HG02938 (cell line): ENCODE data around the gene C21orf91.

Source experiments
- ATAC-seq: cut with Tn5 transposase; IDR thresholded peaks from one replicate; pipeline ENCODE4 v1.9.1; 2021; ENCODE audit warnings: mild to moderate bottlenecking, moderate library complexity; ENCODE audit not compliant: unreplicated experiment

Gene C21orf91

DNA sequence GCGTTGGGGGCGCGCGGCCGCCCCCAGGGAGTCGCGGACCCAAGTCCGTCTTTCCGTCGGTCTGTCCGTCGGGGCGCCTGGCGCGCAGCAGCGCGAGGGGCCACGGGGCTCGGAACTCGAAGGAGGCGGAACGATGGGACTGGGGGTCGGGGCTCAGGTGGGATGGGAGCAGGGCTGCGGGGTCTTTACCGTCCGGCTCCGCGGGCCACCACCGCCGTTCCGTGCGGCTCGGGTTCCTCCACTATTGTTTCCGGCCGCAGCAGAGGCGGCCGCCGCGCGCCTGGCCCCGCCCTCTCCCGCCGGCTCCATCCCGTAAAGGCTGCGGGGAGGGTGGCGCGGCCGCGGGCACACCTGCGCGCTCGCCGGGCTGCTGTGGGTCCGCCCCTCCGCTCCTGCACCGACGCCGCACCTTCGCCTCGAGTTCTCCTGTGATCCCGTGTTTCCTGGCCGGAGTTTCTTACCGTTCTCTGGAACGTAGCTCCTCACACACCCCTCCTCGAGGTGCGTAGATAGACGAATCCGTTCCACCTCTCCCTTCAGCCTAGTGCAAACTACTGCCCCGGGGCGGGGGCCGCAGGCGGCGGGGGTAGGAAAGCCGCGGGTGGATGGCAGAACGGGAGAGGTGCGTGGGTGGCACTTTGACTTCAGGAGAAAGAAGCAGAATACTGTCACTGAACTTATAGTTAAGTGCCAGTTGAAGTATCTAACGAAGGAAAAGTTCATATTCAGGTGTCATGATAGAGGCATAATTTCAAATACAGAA, at the start of gene C21orf91:
Gene C21orf91 (minus strand): TSS at position 243 of the 763 bp plus-strand sequence. CDS start 1,038 bp downstream, outside the sequence.
- peak; percentile 89 for ATAC-seq

DNA sequence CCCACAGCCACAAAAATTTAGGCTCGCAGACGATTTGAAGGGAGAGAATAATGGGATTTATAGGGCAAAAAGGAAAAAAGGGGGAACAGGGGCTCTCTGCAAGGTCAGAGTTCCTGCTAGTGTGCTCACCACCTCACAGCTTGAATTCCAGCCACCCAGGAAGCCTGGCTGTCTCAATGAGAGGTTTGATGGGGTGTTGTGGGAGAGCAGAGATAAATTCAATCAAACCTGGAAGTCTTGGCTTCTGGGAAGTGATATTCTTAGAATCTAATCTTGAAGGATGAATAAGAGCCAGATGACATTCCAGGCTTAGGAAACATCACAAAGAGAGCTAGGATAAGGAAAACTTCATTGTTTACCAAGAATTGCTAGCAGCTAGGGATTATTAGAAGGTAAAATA, 47.4 kb upstream of the C21orf91 start:
- no peak for ATAC-seq

DNA sequence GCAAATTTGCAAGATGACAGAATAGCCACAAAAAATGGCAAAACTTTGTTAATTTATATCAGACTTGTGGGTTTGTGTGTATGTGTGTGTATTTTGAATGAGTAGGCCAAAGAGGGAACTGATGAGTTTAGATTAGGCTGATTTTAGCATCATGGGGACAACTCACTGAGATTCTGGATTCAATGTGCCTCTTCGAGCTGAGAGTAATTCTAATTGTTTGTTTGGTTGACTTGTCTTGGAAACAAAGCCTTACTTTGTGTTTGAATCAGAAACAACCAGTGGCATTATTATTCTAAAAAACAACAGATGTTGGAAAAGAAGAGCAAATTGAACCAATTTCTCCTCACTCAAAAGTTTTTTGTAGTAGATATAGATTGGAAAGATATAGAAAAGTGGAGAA, 40.5 kb upstream of the C21orf91 start:
- no peak for ATAC-seq

DNA sequence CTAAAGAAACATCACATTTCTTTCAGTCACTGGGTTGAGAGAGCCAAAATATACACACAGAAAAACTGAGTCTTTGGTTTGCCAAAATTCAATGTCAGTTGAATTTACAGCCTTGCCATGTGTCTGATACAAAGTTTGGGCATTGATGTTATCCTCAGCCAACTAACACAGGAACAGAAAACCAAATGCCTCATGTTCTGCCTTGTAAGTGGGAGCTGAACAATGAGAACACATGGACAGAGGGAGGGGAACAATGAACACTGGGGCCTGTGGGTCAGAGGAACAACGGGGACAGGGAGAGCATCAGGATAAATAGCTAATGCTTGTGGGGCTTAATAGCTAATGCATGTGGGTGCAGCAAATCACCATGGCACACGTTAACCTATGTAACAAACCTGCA, 39.6 kb upstream of the C21orf91 start:
- no peak for ATAC-seq

DNA sequence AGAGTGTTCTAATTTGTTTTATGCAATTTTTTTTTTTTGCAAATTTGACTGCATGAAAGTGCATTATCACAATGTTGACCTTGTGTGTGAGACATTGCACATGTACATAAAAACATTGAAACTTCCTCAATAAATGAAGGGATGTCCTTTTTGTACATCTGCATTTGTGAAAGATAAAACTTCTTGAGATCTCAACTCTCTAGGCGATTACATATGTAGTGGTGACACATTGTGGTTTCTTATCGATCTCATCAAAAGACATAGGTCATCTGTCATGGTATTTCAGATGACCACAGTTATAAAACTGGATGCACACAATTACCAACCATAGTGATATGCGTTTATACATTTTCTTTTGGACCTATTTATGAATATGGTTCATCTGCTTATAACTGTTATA, 35.6 kb upstream of the C21orf91 start:
- no peak for ATAC-seq

DNA sequence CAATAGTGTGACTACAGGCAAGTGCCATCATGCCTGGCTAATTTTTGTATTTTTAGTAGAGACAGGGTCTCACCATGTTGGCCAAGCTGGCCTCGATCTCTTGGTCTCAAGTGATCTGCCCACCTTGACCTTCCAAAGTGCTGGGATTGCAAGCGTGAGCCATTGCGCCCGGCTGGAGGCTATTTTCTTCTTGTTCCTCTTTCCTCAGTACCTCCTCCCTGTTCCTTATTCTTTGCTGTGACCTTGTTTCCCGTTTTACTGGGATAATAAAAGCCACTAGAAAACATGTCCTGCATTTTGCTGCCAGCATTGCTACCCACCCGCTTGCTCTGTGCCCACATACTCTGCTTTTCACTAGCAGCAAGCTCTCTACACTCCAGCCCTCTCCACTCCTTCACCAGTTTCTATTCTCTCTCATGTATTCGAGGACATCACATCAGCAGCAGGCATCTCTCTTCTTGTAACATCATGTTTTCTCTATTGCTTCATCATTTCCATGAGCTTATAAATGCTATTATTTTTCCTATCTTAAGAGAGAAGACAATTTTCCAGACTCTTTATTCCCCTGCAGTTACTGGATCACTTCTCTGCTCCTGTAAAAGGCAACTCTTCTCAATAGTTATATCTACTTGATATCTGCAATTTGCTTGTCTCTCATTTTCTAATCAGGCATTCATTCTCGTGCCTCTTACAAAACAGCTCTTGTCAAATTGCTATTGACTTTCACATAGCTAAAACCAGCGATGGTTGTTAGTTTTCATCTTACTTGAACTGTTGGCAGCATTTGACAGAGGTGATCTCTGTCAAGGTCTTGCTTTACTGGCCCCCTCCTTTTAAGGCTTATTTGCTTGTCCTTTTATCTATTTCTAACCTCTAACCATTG, 34.5 kb upstream of the C21orf91 start:
- ATAC-seq = no peak

DNA sequence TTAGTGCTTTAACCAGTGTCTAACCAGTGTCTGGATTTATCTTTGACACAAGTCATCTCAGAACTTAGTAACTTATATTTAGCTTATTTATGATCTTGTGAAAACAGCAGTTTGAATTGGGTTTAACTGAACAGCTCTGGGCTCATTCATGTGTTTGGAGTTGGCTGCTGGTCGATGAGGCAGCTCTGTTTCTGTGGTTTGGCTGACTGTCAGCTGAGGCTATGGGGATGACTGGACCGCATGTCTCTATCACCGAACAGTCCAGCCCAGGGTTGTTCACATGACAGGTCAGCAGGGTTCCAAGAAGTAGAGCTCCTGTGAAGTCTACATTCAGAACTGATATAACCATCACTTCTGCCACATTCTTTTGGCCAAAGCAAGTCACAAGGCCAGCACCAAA, 29.1 kb upstream of the C21orf91 start:
- ATAC-seq = peak; percentile 97

DNA sequence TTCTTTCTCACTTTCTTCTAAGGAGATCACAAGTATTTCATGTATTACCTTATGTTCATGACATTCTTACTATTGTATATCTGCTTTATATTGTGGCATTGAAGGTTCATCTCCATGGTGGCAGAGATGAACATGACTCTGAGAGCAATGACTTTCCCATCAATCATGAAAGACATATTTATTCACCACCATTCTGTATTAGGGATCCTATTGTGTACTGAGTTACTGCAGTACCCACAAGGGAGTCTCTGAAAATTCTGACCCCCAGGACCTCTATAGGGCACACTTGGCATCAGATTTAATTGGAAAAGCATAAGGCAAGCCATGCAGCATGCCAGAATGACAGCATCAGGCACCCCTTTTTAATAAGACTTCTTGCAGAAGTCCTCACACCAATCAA, 21.9 kb upstream of the C21orf91 start:
- no peak for ATAC-seq

DNA sequence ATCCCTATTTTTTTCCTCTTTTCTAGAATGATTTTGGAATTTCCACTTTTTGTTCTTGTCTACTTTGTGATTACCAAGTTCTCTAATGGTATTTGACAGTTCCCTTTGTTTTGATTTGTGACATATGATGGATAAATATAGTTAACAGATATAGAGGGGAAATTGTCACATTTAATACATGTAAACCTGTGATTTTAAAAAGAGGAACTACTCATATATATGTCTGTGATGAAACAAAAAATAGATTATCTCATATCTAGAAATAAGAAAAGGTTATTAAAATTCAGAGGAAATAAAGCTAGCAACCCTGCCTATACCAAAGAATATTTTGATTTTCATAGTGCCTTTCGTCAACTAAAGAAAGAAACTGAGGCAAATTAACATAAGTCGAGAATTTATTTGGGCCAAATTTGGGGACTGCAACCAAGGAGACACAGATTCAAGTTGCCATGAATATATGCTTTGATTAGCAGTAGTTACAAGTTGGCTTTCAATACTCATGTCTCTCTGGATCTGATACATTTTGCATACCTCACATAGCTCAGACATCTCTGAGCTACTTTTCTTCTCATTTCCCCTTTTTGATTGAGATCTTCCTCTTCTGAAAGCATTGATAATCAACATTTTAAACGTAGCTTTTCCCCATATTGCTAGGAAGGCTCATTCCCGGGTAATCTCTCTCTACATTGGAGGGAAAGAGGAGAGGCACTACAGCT, 15.6 kb upstream of the C21orf91 start:
- peak; percentile 58 for ATAC-seq

DNA sequence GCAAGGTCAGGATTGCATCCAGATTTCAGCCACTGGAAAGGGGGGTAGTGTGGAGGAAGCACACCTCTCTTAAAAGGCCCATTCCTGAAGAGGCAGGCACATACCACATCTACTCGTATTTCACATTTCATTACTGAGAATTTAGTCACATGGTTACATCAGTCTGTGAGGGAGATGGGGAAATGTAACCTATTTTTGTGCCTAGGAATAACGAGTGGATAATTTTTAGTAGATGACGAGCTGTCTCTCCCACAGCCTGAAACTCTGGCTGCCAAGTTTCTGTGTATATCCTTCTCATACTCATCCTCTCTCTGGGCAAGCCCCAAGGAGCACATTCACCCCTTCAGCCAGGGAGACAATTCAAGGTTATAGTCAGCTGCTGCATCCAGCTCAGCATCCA, 10.3 kb upstream of the C21orf91 start:
- no peak for ATAC-seq

DNA sequence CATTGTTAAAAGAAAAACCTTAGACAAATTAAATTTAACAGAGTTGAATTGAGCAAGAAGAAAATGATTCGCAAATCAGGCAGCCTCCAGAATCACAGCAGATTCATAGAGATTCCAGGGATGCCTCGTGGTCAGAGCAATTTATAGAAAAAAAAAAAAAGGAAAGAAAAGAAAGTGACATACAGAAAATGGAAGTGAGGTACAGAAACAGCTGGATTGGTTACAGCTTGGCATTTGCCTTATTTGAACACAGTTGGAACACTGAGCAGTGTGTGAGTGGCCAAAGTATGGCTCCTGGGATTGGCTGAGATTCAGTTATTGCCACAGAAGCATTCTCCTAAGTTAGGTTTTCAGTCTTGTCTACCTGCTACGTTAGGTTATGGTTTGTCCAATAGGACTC, 9.1 kb upstream of the C21orf91 start:
- no peak for ATAC-seq

DNA sequence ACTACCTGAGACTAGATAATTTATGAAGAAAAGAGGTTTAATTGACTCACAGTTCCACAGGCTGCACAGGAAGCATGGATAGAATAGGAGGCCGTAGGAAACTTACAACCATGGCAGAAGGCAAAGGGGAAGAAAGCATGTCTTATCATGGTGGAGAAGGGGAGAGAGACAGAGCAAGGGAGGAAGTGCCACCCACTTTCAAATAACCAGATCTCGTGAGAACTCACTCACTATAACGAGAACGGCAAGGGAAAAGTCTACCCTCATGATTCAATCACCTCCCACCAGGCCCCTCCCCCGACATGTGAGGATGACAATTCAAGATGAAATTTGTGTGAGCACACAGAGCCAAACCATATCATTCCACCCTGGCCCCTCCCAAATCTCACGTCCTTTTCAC, 4.7 kb upstream of the C21orf91 start:
- ATAC-seq = no peak

DNA sequence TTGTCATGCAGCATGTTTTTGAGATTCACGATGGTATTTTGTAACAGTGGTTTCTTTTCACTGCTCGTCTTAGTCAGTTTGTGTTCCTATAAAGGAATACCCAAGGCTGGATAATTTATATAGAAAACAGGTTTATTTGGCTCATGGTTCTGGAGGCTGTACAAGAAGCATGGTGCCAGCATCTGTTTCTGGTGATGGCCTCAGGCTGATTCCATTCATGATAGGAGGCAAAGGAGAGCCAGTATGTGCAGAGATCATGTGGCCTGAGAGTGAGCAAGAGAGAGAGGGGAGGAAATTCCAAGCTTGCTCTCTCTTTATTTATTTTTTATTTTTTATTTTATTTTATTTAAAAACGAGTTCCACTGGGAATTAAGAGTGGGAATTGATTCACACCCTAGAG, 2.0 kb upstream of the C21orf91 start:
- no peak for ATAC-seq

DNA sequence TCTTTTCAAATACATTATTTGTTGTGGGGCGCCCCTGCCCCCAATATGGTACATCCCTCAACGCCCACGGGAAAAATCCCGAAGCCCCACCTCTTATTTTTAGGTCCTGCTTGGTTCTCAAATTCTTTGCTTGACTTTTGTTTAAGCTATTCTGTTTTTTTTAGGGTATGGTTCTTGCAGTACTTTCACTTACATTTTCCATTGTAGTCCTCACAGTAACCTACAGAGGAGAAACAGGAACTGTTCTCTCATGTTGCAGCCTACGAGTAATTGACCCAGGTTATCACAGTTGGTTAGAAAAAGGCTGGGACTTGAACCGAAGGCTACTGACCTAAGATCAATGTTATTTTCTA, 697 bp upstream of the C21orf91 start:
- peak; percentile 73 for ATAC-seq

DNA sequence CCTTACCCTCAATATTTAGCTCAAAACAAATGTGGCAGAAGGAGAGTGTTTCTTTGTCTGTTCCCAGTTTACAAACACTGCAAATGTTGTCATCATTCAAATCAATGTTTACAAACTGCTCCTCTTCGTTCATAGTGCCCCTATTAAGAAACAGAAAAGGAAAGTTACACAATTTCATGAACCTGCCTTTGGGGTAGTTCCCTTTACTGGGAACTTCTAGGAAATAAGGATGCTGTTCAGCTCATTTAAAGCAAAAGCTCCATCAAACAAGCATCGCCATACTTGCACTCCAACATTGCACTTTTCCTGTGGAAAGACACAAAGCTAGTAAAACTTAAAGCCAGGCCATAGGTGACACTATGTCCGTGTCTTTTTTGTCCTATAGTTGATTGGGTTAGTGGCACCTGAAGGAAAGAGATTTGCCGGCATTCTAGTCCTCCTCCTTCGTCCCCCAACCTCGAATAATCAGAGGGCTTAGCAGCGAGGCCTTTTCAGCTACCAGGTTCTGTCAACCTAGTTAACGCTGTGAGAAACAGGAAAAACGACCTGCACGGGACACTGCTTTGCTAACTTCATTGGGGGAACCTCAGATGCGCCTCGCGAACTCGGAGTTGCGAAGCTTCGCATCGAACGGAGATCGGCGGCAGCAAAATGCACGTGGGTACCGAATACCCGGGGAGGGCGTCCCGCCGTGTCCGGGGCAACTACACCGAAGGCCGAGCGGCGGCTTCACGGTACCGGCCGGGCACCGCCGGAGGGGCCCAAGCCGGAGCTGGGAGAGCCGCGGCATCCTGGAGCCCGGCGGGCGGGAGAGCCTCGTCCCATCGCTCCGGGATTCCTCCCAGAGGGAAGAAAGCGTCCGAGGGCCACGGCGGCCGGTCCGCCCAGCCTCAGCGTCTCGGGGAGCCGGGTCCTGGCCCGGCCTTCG, 706 bp downstream of the C21orf91 start:
- peak; percentile 12 for ATAC-seq

DNA sequence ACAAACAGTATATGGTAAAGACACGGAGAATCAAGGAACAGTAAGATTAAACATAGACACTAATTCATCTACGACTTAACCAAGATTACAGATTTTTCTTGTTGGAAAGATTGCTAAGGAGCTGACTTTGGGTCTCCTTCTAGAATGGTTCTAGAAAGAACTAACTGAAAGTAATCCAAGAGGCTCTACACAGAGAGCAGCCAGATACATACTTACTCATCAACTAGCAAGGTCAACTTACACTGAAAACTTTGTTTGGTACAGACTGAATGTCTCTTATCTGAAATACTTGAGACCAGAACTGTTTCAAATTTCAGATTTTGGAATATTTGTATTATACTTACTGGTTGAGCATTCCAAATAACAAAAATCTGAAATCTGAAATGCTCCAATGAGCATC, 5.8 kb downstream of the C21orf91 start:
- no peak for ATAC-seq

DNA sequence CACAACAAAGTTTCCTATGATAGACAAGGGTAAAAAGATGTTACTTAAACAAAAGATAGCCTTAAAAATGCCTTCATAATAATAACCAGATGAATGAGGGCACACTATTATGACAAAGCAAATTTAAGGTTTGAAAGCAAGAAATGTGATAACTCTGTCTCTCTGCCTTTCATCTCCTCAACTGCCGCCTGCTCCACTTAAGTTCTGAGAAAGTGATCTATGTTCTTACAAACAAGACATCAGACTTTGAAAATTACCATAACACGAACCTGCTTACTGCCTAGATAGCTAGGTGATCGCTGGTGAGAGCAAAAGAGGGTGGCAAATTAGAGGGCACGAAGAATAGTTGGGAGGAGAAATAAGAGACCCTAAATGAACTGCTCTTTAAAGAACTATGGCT, 13.2 kb downstream of the C21orf91 start:
- ATAC-seq = no peak

DNA sequence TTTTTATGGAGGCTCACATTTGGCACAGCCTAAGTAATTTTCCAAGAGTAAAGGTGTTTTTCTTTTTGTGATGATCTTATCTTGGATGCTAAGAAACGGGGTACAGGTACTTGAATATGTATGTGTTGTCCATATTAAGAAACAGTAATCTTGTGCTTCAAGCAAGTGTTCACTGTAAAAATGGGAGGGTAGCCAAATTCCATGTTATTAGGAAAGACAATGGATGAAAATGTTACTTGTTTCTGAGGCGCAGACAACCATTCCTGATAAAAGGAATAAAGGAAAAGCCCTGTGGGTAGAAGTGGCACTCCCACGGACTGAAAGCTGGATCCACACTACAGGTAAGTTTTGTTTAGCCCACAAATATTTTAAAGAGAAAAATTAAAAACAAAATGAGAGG, 15.6 kb downstream of the C21orf91 start:
- ATAC-seq = no peak

DNA sequence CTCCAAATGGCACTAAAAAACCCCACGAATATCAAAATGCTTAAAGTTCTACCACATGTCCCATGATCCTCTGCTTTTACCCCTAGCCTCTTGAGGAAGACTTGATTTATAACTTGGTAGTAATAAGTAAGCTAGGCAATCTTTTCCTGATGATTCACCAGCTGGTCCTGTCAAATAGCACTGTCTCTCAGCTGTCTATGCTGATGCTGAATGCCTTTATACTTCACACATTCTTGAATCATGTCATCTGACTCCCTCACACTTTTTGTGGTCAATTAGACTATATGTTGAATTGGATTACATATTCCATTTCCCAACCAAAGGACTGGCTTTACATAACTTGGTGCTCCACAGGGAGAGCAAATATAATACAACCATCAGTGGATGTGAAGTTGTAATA, 16.6 kb downstream of the C21orf91 start:
- no peak for ATAC-seq

DNA sequence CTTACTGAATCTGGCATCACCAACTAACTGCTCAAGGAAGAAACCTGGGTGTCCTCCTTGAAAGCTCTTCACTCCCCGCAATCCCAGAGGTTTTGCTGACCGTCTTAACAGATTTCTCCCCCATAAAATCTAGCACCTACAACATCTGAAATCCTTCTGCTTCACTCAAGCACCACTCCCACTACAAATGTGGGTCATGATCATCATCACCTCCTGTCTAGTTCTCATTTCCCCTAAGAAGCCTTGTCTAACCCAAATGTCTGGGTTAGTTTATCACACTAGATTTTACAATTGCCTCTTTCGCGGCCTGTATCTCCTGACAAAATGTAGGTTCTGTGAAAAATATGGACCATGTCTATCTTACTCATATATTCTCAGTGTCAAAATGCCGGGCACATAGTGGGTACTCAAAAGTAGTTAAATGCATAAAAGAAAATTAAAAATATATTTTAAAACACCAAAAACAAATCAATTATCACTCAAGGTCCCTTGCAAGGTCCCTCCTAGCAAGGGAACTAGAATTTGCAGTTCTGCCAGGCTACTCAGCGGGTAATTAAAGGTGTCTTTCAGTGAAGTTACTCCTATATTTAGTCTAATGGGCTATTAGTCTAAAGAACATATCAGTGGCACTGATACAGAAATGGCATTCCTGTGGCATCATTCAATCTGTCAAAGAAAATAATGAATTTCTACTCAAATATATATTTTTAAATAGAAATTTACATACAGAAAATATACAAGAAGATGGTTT, 19.6 kb downstream of the C21orf91 start:
- no peak for ATAC-seq
